Right ventricle myocardium superior (tissue), 1 donor: Measurements from ENCODE around the gene SLC14A1. TPM values are rescaled to one million over a fixed set of nuclear protein-coding genes. Genes with fewer than 3 reads are reported as not detected.
"Not testable (repeated sequence)": the region's sequence is repeated elsewhere in the genome, so short reads cannot be mapped to it uniquely, and the experiment has no call there.

ENCODE experiments used
- ATAC-seq: fragments of 200-7000 bp; cut with Tn5 transposase; one replicate; pipeline ENCODE4 v1.9.1; 2020; ENCODE audit warnings: mild to moderate bottlenecking; ENCODE audit not compliant: poor library complexity
- DNase-seq: peaks from one replicate; pipeline ENCODE4 v3.0.0-alpha.2; 2020
- intact Hi-C: fragments of 100-400 bp; cut with DNase I; formaldehyde crosslinking; loops from one replicate; pipeline ENCODE4 v1.11.2; 2022
- total RNA-seq: library from RNA; stranded (reverse); fragmentation: NEBNext Ultra II Directional; extraction: Animal tissue kit (Norgen Biotek cat#: 25700); gene quantifications from one replicate; pipeline ENCODE4 v1.2.1, GENCODE V29; 2021
- donor health status: DM: no; HTN: yes; CAD: no; lungs with severe emphysema.

SLC14A1 gene
- total RNA-seq, 1 donor from 2014 or later = 32.8 TPM

DNA sequence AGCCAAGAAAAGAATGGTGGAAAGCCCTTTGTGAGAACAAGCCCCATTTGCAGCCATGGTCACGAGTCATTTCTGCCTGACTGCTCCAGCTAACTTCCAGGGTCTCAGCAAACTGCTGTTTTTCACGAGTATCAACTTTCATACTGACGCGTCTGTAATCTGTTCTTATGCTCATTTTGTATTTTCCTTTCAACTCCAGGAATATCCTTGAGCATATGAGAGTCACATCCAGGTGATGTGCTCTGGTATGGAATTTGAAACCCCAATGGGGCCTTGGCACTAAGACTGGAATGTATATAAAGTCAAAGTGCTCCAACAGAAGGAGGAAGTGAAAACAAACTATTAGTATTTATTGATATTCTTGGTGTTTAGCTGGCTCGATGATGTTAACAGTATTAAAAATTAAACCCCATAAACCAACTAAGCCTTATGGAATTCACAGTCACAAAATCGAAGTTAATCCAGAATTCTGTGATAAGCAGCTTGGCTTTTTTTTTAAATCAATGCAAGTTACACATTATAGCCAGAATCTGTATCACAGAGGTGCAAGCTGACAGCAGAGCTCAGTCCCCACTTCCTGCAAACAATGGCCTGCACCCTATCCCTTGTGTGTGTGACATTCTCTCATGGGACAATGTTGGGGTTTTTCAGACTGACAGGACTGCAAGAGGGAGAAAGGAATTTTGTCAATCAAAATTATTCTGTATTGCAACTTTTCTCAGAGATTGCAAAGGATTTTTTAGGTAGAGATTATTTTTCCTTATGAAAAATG, 26.1 kb downstream of the SLC14A1 start:
- intact Hi-C loops = no loop called here
- no peak for DNase-seq
- no peak for ATAC-seq

- intact Hi-C loops = no loop called here
- ATAC-seq = no peak
Observed at GRCh38 chr18:45751766-45752165, 27.8 kb downstream of the SLC14A1 start.

GRCh38 chr18:45752681-45753080, 28.7 kb downstream of the SLC14A1 start:
- no peak for ATAC-seq
- intact Hi-C loops = no loop called here
- DNase-seq = no peak

More at GRCh38 chr18:45751766-45752165, 27.8 kb downstream of the SLC14A1 start:
- DNase-seq = no peak

DNA sequence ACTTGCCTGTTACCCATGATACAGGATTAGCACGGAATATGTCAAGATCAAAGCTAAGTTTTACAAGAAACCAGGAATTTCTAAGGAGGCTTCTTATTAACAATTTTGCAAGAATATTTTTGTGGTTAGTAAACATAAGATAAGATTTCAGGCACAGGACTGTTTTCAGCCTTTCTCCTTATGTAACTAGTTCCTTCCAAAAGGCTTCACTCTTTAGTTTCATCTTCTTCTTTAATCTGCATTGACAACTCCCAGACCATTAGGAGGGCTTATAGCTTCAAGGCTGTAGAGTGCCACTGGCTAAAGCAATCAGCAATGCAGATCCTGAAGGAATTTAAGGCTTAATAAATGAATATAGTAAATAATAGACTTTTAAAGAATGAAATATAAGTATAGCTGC, 29.3 kb downstream of the SLC14A1 start:
- DNase-seq (no peak), ATAC-seq (no peak)
- intact Hi-C loops = no loop called here

DNA sequence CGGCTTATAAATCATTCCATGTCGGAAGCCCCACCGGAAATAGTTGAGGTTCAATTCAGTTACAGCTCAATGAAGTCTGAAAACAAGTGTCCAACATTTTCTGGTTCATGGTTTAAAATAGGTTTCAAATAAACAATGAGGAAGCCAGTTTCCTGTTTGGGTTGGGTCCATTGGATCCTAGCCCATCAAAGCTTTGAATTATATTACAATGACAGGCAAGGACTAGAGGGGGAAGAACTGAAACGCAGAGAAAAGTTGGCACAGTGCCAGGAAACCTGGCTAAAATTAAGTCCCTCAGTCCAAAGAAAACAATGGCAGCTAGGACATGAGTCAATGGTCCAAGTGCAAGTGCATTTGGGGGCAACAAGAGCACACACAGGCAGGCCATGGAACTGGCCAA, 32.0 kb downstream of the SLC14A1 start:
- intact Hi-C loops = no loop called here
- DNase-seq = no peak
- ATAC-seq = peak; percentile 94

DNA sequence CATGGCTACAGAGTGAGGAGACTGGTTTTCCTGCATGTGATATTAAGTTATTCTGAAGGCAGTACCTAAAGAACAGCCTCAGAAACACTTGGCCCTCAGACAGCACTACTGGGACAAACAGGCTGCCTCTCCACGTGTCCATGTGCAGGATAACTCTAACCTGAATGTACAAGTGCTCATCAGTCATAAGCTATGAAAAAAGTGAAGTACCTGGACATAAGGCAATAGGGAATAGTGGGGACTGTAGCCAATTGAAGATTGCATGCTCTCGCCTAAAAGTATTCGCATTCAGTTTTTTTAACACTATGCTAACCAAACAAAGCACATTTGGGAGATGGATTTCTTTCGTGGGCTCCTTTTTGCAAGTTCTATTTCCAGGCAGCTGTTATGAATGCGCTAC, 33.0 kb downstream of the SLC14A1 start:
- DNase-seq (no peak), ATAC-seq (no peak)
- intact Hi-C loops = no loop called here

GRCh38 chr18:45757644-45758043, 33.7 kb downstream of the SLC14A1 start:
- DNase-seq, intact Hi-C loops, ATAC-seq: not testable (repeated sequence)

DNA sequence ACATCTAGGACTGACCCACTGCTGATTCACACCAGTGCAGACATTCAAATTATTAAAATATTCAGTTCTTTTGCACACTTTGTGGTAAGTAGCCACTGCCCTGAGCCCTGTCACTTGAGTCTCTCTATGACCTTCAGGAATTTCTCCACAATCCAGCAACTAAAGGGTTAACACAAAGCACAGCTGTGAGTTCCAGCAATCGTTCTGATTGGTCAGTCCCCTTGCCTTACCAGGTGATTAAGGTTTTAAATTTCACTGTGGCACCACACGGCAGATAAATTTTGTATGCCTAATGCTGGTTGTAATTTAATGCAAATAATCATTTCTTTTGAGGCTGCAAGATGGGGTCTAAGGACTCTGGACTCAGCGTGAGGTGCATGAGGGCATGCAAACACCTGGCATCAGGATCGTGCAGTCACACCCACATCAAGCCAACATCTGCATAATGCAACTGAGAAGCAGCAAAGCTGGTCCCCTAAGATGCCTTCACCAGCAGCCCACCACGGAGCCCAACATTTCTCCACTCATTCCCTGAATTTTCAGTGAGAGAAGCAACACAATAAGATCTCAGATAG, 36.6 kb downstream of the SLC14A1 start:
- intact Hi-C loops = no loop called here
- ATAC-seq = no peak
- DNase-seq = no peak

DNA sequence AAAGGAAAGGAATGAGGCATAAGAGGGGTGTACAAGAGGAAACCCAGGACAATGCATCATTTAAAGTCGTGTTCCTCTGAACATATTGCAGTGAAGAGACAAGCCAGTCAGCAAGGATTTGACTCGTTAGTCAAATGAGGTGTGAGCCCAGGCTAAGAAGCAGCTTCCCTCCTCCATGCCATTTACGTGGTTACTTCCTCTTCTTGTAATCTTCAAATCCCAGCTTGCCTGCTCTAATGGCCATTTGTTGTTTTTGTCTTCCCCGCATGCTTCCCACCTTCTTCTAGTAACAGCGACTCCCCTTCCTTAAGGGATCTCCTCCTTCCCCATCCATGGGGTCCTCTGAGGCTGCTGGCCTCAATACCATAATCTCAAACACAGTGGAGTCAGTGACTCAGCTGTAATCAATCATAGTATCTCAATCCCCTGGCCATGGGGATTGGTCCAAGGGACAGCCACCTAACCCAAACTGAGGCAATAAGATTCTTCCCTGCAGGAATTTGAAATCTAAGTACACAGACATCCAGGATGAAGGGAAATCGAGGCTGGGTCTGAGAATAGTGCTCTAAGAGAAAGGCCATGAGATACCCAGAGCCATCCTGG, 37.6 kb downstream of the SLC14A1 start:
- intact Hi-C loops = no loop called here
- no peak for DNase-seq
- no peak for ATAC-seq

- intact Hi-C loops = no loop called here
- no peak for ATAC-seq
Observed at GRCh38 chr18:45764000-45764686, 40.2 kb downstream of the SLC14A1 start.

DNA sequence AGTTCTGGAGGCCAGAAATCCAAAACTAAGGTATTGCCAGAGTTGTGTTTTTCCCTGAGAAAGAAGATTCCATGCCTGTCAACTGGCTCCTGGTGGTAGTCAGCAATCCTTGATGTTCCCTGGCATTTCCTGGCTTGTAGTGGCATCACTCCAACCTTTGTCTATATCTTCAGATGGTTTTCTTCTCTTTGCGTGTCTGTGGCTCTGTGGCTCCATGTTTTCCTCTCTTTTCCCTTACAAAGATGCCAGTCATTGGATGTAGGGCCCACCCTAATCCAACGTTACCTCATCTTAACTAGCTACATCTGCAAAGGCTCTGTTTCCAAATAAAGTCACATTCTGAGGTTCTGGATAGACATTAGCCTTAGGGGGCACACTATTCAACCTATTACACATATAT, 41.8 kb downstream of the SLC14A1 start:
- ATAC-seq (no peak), DNase-seq (no peak)
- intact Hi-C loops = no loop called here

More at GRCh38 chr18:45764000-45764686, 40.2 kb downstream of the SLC14A1 start:
- DNase-seq = no peak

- DNase-seq = no peak
- intact Hi-C loops = no loop called here
- no peak for ATAC-seq
Observed at GRCh38 chr18:45771587-45772480, 47.9 kb downstream of the SLC14A1 start.

GRCh38 chr18:45774065-45774521, 50.1 kb downstream of the SLC14A1 start:
- no peak for ATAC-seq
- intact Hi-C loops = no loop called here
- no peak for DNase-seq

DNA sequence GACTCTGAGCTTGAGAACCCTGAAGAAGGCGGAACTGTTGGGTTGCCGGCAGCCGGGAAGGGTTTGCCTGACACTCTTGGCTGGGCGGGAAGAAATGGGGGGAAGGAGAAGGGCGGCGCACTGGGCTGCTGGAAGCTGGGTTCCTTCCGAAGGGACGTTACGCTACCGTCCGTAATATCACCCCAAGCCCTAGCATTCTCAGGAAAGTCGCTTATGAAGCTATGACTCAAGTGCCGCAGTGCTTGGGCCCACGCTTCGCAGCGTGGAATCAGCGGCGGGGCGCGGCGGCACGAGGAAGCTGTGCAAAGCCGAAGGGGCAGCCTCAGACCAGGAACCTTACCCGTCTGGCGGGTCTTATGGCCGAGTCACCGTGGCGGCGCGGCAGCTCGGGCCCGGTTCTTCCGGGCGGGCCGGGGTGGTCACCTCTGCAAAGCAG, 51.3 kb downstream of the SLC14A1 start:
- DNase-seq = peak; percentile 79
- ATAC-seq = peak; percentile 95
- intact Hi-C loops = no loop called here

DNA sequence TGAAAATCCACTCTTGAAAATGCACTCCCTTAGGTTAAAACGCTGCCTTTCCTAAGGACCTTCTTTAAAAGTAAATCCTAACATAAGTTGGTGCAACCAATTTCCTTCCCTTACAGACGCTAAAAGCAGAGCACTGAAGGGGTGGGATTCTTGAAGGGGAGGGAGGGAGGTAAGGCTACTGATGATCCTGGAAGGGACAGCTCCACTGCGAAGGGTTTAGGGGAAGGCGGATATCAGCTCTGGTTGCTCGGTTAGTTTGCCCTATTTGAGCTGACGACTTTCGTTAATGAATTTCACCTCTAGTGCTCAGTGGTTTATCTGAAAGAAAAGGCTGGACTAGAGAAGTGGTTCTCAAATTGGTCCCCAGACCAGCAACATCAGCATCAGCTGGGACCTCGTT, 51.8 kb downstream of the SLC14A1 start:
- intact Hi-C loops = no loop called here
- ATAC-seq = no peak

GRCh38 chr18:45777393-45777792, 53.4 kb downstream of the SLC14A1 start:
- DNase-seq (no peak), ATAC-seq (no peak)
- intact Hi-C loops = no loop called here

More for the DNA sequence above, 51.8 kb downstream of the SLC14A1 start:
- DNase-seq = no peak

DNA sequence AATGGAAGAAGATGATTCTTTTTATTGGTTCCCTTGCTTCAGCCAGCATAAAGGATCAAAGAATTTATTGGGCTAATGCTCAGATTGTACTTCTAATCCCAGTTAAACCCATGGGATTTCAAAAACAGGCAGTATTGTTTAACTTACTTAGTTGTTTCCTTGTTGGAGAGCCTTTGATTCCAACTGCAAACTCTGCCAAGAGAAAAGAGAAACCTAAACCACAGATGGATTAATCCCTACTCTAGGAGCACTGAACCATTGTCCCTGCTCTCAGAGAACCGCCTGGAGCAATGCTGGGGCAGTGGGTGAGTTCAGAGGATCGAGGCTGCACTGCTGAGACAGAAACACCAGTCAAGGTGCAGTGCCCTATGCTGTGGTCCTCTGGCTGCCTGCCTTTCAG, 56.6 kb downstream of the SLC14A1 start:
- intact Hi-C loops = no loop called here
- DNase-seq (no peak), ATAC-seq (no peak)

DNA sequence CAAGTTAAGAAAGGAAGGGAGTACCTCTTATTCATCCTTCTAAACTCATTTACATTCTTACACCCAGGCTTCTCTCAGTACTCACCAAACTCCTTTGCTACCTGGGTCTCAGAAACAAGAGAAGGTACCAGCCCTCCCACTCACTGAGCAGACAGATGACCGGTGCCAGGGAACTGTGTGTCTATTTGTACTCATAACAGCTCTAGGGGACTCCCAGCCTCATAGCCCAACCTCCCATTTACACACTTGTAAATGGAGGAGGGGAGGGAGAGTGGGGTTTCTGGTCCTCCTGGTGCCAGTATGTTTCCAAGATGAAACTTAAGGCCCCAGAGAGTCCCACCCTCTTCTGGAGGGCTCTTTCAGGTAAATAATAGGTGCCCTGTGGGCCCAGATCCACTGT, 58.7 kb downstream of the SLC14A1 start:
- intact Hi-C loops = no loop called here
- ATAC-seq (no peak), DNase-seq (no peak)
